ENCODE data around the gene KCNC3. TPM values are rescaled to one million over a fixed set of nuclear protein-coding genes. Genes with fewer than 3 reads are reported as not detected.

KCNC3 gene
- total and polyA plus RNA-seq, 2 of the 4 experiments (the other 2 are of a cell fraction): 0.07 TPM; not detected in 1

DNA sequence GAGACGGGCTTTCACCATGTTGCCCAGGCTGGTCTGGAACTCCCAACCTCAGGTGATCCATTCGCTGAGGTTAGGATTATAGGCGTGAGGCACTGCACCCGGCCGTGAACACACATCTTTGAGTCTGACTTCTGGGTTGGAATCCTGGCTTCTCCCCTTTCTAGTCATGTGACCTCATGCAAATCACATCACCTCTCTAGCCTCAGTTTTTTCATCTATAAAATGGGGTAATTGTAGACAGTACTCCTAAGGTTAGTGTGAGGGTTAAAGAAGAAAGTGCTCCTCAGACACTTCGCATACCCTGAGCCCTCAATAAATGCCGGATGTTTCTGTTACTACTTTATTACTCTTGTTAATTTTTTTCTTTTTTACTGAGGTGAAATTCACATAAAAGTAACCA is 55.4 kb downstream of the KCNC3 start:
- Histone ChIP-seq H3K4me1 (ENCODE audit: control insufficient read depth, insufficient read depth, low read length) (no peaks in the 10 kb centered on the region), H2BK120ac (ENCODE audit: low read depth, low read length) (no peak overlapping the region), H3K9ac (ENCODE audit: low read depth, low read length) (no peak overlapping the region), H3K27ac (ENCODE audit: insufficient read depth, low read length) (no peak overlapping the region), H2AK5ac (ENCODE audit: low read depth, low read length) (no peak overlapping the region), H3K56ac (ENCODE audit: extremely low read depth, insufficient read depth, low read length) (no peak overlapping the region), H2AFZ (replicated peaks; ENCODE audit: low read length, poor library complexity) (no peak overlapping the region), H4K91ac (ENCODE audit: insufficient read depth, low read depth, low read length) (no peak overlapping the region), H4K8ac (ENCODE audit: low read depth in 2 of 2, low read length in 2 of 2) (no peak overlapping the region), H3K4ac (ENCODE audit: low read depth, low read length) (no peak overlapping the region), H3K36me3 (ENCODE audit: control insufficient read depth, insufficient read depth, low read length) (no peaks in the 10 kb centered on the region), H3K9me1 (ENCODE audit: insufficient read depth, low read length) (no peaks in the 10 kb centered on the region), H3K4me3 (ENCODE audit: insufficient read depth, low read depth, low read length) (no peak overlapping the region), H2AK9ac (replicated peaks; ENCODE audit: low read depth, low read length, poor library complexity) (no peak overlapping the region), H2BK20ac (ENCODE audit: low read depth, low read length) (no peak overlapping the region), H3K23ac (ENCODE audit: low read depth, low read length) (no peak overlapping the region), H2BK15ac (ENCODE audit: low read depth, low read length) (no peak overlapping the region), H4K5ac (ENCODE audit: low read depth, low read length) (no peak overlapping the region), H3K9me3 (ENCODE audit: control insufficient read depth, insufficient read depth, low read length) (peaks cover 18% of the 10 kb centered on the region; the same call in 1 of the 2 replicates), H2BK5ac (ENCODE audit: low read depth, low read length, poor library complexity, severe bottlenecking) (no peak overlapping the region), H3K79me1 (ENCODE audit: low read depth in 1 of 2, low read length in 2 of 2) (no peaks in the 10 kb centered on the region), H3K14ac (replicated peaks; ENCODE audit: low read depth, low read length) (no peak overlapping the region), H3K18ac (ENCODE audit: low read depth, low read length) (no peak overlapping the region), H3K27me3 (ENCODE audit: control insufficient read depth, insufficient read depth, low read length) (no peaks in the 10 kb centered on the region), H4K20me1 (ENCODE audit: insufficient read depth, low read length) (no peaks in the 10 kb centered on the region), H3K4me2 (ENCODE audit: low read depth, low read length) (no peak overlapping the region)
- dilution Hi-C loops (cut with HindIII; ENCODE audit: low sequenced_read_pairs, unreplicated experiment) (no loop called here), intact Hi-C loops (cut with micrococcal nuclease) (no loop called here), in situ Hi-C loops (cut with MboI; ENCODE audit: low sequenced_read_pairs) (no loop called here)
- 50% methylated on average over 1 of the region's 7 CpGs; no CpG with 5 or more reads in 1 of the 2 experiments for WGBS, 2 experiments (ENCODE audit: extremely low coverage in 2 of 2, insufficient read length in 1 of 2)
- POLR2A ChIA-PET (ENCODE audit: unreplicated experiment): no interaction called here
- DNase-seq (no peak), ATAC-seq (ENCODE audit: low read depth) (no peak)
- no peak for TF ChIP-seq RFX5 (IDR thresholded peaks at IDR 0.05; ENCODE audit: low read depth, low read length)
- no peak for TF ChIP-seq MAFK (IDR thresholded peaks at IDR 0.05; ENCODE audit: low read depth, low read length)
- no peak for TF ChIP-seq MXI1 (IDR thresholded peaks at IDR 0.05; ENCODE audit: borderline replicate concordance, low read depth, low read length)
- TF ChIP-seq FOS (IDR thresholded peaks at IDR 0.05; ENCODE audit: low read depth, low read length): no peak
- no peak for TF ChIP-seq POLR2A (IDR thresholded peaks at IDR 0.05; ENCODE audit: low read depth, low read length)
- TF ChIP-seq, protein P1, sequence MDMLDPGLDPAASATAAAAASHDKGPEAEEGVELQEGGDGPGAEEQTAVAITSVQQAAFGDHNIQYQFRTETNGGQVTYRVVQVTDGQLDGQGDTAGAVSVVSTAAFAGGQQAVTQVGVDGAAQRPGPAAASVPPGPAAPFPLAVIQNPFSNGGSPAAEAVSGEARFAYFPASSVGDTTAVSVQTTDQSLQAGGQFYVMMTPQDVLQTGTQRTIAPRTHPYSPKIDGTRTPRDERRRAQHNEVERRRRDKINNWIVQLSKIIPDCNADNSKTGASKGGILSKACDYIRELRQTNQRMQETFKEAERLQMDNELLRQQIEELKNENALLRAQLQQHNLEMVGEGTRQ (IDR thresholded peaks at IDR 0.05; ENCODE audit: low read depth, low read length): no peak
- BruUV-seq (replicated peaks): no TSS peak
- CTCF ChIA-PET: no interaction called here

Data from IMR-90 (cell line).